ENCODE results near the gene BCL2L2. TPM values are rescaled to one million over a fixed set of nuclear protein-coding genes. Genes with fewer than 3 reads are reported as not detected.
A peak's percentile ranks its signal among the peaks of the same experiment; 100 is the strongest.

BCL2L2 gene
- total and polyA plus RNA-seq, 9 of the 15 experiments (the other 6 are each of a cell fraction or from before 2014, with no cell fraction given) = 2.6 to 32.5 (median 14.7) TPM

DNA sequence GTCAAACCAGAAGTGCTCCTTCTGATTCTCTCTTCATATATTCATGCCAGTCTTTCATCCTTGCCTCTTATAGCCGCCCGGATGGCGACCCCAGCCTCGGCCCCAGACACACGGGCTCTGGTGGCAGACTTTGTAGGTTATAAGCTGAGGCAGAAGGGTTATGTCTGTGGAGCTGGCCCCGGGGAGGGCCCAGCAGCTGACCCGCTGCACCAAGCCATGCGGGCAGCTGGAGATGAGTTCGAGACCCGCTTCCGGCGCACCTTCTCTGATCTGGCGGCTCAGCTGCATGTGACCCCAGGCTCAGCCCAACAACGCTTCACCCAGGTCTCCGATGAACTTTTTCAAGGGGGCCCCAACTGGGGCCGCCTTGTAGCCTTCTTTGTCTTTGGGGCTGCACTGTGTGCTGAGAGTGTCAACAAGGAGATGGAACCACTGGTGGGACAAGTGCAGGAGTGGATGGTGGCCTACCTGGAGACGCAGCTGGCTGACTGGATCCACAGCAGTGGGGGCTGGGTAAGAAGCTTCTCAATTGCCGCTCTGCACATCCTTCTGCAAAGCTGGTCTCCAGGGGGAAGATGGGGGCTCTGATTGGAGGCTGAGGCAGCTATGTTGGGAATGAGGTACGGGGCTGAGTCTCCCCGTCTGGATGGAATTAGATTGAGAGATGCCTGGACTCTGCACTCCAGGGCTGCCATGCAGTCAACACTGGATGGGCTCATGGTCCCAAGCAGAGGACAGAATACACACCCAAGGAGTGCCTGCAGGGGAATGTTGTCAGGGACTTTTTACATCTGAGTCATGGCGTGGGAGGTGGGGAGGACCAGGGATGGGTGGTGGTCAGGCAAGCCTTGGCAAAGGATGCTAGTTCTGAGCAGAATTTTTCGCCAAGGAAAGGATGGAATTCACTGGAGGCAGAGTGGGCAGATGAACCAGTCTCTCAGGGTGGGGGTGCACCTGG lies 1.3 kb downstream of the BCL2L2 start:
- BruUV-seq (replicated peaks) = no TSS peak
- Histone ChIP-seq H3K4me3 (peak overlapping the region; percentile 94), H3K9me3 (replicated peaks; ENCODE audit: control insufficient read depth, insufficient read depth, low read depth, low read length) (no peaks in the 10 kb centered on the region), H3K79me2 (ENCODE audit: control insufficient read depth, insufficient read depth, low read length) (peaks cover 45% of the 10 kb centered on the region), H4K20me1 (replicated peaks; ENCODE audit: control insufficient read depth, insufficient read depth, low read length) (no peaks in the 10 kb centered on the region), H3K4me2 (ENCODE audit: insufficient read depth, low read length) (peak overlapping the region; percentile 98), H2AFZ (ENCODE audit: low read depth, low read length) (no peak overlapping the region), H3K9ac (ENCODE audit: insufficient read depth in 1 of 2, low read depth in 2 of 2, low read length in 2 of 2) (peak overlapping the region; percentile 92 to 95), H3K27ac (ENCODE audit: extremely low read depth, low read depth, low read length) (peak overlapping the region; percentile 90; the same call in 2 of the 3 replicates), H3K27me3 (ENCODE audit: control insufficient read depth in 2 of 2, insufficient read depth in 2 of 2, low read length in 2 of 2) (no peaks in the 10 kb centered on the region), H3K9me1 (ENCODE audit: control insufficient read depth, insufficient read depth, low read length) (peaks cover 4% of the 10 kb centered on the region), H3K36me3 (ENCODE audit: control insufficient read depth, insufficient read depth, low read length) (peaks cover 51% of the 10 kb centered on the region), H3K4me1 (replicated peaks in 1 of 2; ENCODE audit: control insufficient read depth in 2 of 2, insufficient read depth in 2 of 2, low read length in 2 of 2) (peaks cover 21 to 28% of the 10 kb centered on the region in 2 experiments; a peak in 4 of 5 replicates)
- ATAC-seq (no peak), DNase-seq (ENCODE audit: extremely low read depth in 1 of 4, low spot score in 3 of 4) (no peak), FAIRE-seq (no peak)
- intact Hi-C loops (cut with micrococcal nuclease) (loop anchor here (2.0 kb wide), 1 partner anchor 13 kb away; the partner anchor contains the start of gene PABPN1), in situ Hi-C loops (cut with MboI) (no loop called here)
- CTCF ChIA-PET (ENCODE audit: low intra/inter-chr PET ratio) = no interaction called here
- WGBS (ENCODE audit: insufficient coverage, low coverage, missing lambda C conversion rate) = 73% methylated on average over 17 of the region's 22 CpGs
- TF ChIP-seq ZNF445 (CRISPR knock-in tag; IDR thresholded peaks at IDR 0.05; ENCODE audit: low read depth) (no peak), RBFOX2 (IDR thresholded peaks at IDR 0.05; ENCODE audit: low read depth, low read length) (peak; percentile 47), SMAD4 (CRISPR knock-in tag; conservative IDR thresholded peaks at IDR 0.05) (no peak)
- TF ChIP-seq, protein P1, sequence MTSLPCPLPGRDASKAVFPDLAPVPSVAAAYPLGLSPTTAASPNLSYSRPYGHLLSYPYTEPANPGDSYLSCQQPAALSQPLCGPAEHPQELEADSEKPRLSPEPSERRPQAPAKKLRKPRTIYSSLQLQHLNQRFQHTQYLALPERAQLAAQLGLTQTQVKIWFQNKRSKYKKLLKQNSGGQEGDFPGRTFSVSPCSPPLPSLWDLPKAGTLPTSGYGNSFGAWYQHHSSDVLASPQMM (CRISPR knock-in tag; IDR thresholded peaks at IDR 0.05) = no peak
- TF ChIP-seq, protein P2, sequence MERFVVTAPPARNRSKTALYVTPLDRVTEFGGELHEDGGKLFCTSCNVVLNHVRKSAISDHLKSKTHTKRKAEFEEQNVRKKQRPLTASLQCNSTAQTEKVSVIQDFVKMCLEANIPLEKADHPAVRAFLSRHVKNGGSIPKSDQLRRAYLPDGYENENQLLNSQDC (CRISPR knock-in tag; IDR thresholded peaks at IDR 0.05) = no peak
- TF ChIP-seq, protein P3, sequence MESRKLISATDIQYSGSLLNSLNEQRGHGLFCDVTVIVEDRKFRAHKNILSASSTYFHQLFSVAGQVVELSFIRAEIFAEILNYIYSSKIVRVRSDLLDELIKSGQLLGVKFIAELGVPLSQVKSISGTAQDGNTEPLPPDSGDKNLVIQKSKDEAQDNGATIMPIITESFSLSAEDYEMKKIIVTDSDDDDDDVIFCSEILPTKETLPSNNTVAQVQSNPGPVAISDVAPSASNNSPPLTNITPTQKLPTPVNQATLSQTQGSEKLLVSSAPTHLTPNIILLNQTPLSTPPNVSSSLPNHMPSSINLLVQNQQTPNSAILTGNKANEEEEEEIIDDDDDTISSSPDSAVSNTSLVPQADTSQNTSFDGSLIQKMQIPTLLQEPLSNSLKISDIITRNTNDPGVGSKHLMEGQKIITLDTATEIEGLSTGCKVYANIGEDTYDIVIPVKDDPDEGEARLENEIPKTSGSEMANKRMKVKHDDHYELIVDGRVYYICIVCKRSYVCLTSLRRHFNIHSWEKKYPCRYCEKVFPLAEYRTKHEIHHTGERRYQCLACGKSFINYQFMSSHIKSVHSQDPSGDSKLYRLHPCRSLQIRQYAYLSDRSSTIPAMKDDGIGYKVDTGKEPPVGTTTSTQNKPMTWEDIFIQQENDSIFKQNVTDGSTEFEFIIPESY (CRISPR knock-in tag; IDR thresholded peaks at IDR 0.05) = 0 out of 2 replicates have a peak, but pooled peaks have one; percentile 34
- POLR2A ChIA-PET = interaction anchor here (1.0 to 3.7 kb wide), 4 partner anchors 7 to 38 kb away, joined by 3 to 17 read pairs (median 8); partner anchors contain the start of gene PABPN1

All from K562 (cell line).